Neural crest cell (in vitro differentiated cells): ENCODE data around the gene LCAT. TPM values are rescaled to one million over a fixed set of nuclear protein-coding genes. Genes with fewer than 3 reads are reported as not detected.
"Not testable (repeated sequence)": the region's sequence is repeated elsewhere in the genome, so short reads cannot be mapped to it uniquely, and the experiment has no call there.

Experiments used
- DNase-seq: peaks from one replicate; pipeline ENCODE4 v3.0.0; 2021; ENCODE audit warnings: low read depth, mixed read lengths, low spot score
- H3K27ac Mint-ChIP-seq: one replicate; pipeline ENCODE4 v1.8.0; 2021; ENCODE audit warnings: mild to moderate bottlenecking, mixed read lengths; ENCODE audit not compliant: unreplicated experiment
- H3K27me3 Mint-ChIP-seq: 2 replicates; pipeline ENCODE4 v1.8.0; 2021; ENCODE audit warnings: low read depth, mild to moderate bottlenecking, mixed read lengths
- H3K36me3 Mint-ChIP-seq: 2 replicates; pipeline ENCODE4 v1.8.0; 2021; ENCODE audit warnings: low read depth, mild to moderate bottlenecking, mixed read lengths
- H3K4me1 Mint-ChIP-seq: 2 replicates; pipeline ENCODE4 v1.8.0; 2021; ENCODE audit warnings: mixed read lengths
- H3K4me3 Mint-ChIP-seq: one replicate; pipeline ENCODE4 v1.8.0; 2021; ENCODE audit warnings: mild to moderate bottlenecking, mixed read lengths
- H3K9me3 Mint-ChIP-seq: 2 replicates; pipeline ENCODE4 v1.8.0; 2021; ENCODE audit warnings: mixed read lengths
- total RNA-seq: library from RNA; stranded (reverse); gene quantifications from 2 replicates; pipeline ENCODE4 v1.2.1, GENCODE V29; 2021
- TF ChIP-seq, protein P1 (sequence below): fragments of 200-600 bp; sonication (generic); conservative IDR thresholded peaks from 2 replicates; pipeline ENCODE4 v1.5.0; 2021; ENCODE audit warnings: antibody characterized with exemption, mild to moderate bottlenecking

The LCAT gene
- total RNA-seq, 1 donor from 2014 or later: 16.6 TPM

DNA sequence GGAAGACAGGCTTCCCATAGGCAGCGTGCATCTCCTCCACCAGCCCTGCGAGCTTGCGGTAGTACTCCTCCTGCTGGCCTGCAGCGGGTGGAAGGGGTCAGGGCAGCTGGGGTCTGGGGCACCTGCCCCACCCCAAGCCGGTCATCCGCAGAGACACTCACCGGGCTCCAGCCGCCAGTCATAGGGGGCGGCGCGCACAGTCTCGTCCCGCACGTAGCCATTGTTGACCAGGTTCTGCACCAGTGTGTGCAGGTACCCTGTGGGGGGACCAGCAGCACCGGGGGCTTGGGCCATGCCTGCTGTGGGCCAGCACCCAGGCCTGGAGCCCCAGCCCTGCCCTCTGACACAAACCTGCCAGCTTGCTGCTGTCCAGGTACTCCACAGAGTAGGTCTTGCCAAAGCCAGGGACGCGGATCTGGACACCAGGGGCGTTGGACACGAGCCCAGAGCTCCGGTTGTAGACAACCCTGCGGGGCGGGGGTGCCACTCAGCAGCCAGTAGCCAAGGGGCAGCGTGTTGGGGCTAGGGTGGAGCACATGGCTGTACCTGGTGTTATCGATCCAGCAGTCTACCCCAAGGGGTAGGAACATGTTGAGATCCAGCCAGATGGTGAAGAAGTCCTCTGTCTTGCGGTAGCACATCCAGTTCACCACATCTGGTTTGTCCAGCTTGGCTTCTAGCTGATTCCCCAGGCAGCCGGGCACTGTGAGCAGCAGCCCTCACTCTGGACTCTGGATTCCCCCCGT is 1.2 kb downstream of the LCAT start:
- H3K36me3 Mint-ChIP-seq: no peaks in the 10 kb centered on the region
- H3K4me3 Mint-ChIP-seq: no peak overlapping the region
- H3K9me3 Mint-ChIP-seq: no peaks in the 10 kb centered on the region
- H3K27ac Mint-ChIP-seq: no peak overlapping the region
- peaks cover 9% of the 10 kb centered on the region for H3K4me1 Mint-ChIP-seq
- TF ChIP-seq, protein P1, sequence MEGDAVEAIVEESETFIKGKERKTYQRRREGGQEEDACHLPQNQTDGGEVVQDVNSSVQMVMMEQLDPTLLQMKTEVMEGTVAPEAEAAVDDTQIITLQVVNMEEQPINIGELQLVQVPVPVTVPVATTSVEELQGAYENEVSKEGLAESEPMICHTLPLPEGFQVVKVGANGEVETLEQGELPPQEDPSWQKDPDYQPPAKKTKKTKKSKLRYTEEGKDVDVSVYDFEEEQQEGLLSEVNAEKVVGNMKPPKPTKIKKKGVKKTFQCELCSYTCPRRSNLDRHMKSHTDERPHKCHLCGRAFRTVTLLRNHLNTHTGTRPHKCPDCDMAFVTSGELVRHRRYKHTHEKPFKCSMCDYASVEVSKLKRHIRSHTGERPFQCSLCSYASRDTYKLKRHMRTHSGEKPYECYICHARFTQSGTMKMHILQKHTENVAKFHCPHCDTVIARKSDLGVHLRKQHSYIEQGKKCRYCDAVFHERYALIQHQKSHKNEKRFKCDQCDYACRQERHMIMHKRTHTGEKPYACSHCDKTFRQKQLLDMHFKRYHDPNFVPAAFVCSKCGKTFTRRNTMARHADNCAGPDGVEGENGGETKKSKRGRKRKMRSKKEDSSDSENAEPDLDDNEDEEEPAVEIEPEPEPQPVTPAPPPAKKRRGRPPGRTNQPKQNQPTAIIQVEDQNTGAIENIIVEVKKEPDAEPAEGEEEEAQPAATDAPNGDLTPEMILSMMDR: no peak
- DNase-seq: no peak
- no peaks in the 10 kb centered on the region for H3K27me3 Mint-ChIP-seq

DNA sequence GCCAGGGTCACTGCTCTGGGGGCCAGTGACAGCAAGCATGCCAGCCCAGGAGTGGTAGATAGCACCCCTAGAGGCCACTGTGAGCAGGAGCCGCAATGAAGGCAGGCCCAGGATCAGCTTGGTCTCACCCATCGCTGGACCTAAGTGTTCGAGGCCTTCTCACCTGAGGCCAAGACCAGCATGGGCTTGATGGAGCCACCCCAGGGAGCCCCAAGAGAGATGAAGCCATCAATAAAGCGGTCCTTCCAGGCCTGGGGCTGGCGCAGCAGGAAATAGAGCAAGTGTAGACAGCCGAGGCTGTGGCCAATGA is 1.8 kb downstream of the LCAT start:
- Mint-ChIP-seq H3K4me1 (peaks cover 13% of the 10 kb centered on the region), H3K27me3 (no peaks in the 10 kb centered on the region), H3K9me3 (no peaks in the 10 kb centered on the region), H3K36me3 (no peaks in the 10 kb centered on the region), H3K27ac (no peak overlapping the region), H3K4me3 (peak overlapping the region; percentile 69)
- TF ChIP-seq, protein P1: peak; percentile 71
- peak; percentile 52 for DNase-seq

DNA sequence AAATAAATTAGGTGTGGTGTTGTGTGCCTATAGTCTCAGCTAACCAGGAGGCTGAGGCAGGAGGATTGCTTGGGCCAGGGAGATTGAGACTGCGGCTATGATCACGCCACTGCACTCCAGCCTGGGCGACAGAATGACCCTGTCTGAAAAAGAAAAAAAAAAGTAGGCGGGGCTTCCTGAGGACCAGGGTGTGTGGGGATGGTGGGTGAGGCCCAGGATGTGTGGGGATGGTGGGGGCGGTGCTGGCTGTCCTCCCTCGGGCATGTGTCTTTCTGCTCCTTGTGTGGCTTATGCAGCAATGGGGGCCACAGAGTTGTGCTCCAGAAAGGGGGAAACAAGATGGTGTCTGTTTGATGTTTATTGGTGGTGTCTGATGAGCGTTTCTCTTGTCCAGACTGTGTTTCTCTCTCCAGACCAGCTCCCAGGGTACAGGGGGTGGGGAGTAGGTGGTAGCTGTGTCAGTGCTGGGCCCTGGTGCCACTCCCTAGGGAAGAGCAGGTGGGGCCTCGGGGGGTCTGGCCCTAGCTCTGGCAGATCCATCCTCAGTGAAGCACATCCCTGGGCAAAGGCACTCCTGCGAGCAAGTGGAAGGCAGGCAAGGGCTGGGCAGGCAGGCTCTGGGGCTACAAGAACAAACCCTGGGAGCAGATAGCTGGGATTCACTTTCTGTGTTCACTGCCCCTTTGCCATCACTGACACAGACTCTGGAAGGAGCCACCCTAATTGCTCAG is 2.3 kb downstream of the LCAT start:
- Mint-ChIP-seq H3K36me3 (no peaks in the 10 kb centered on the region), H3K4me3 (peak overlapping the region; percentile 69), H3K9me3 (no peaks in the 10 kb centered on the region), H3K27me3 (no peaks in the 10 kb centered on the region), H3K4me1 (peaks cover 18% of the 10 kb centered on the region), H3K27ac (no peak overlapping the region)
- TF ChIP-seq, protein P1: no peak
- no peak for DNase-seq

DNA sequence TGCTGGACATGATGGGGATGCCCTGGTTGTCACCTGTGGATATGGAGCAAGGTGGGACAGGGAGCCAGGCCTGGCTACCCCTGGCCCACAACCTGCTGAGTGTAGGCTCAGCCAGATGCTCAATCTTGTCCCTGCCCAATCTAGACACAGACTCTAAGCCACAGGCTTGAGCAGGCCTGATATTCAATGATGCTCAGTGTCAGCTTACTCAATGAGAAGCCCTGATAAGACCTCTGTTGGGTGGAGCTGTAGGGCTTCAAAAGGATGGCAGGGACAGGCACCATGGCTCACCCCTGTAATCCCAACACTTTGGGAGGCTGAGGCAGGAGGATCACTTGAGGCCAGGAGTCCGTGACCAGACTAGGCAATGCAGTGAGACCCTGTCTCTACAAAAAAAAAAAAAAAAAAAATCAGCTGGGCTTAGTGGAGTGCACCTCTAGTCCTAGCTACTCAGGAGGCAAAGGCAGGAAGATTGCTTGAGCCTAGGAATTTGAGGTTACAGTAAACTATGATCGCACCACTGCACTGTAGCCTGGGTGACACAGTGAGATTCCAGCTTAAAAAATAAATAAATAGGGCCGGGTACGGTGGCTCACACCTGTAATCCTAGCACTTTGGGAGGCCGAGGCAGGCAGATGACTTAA is 3.4 kb downstream of the LCAT start:
- no peak overlapping the region for H3K27ac Mint-ChIP-seq
- H3K4me3 Mint-ChIP-seq: peak overlapping the region; percentile 56
- peaks cover 4% of the 10 kb centered on the region for H3K27me3 Mint-ChIP-seq
- DNase-seq: no peak
- peaks cover 22% of the 10 kb centered on the region for H3K4me1 Mint-ChIP-seq
- H3K9me3 Mint-ChIP-seq: no peaks in the 10 kb centered on the region
- peaks cover 3% of the 10 kb centered on the region for H3K36me3 Mint-ChIP-seq
- TF ChIP-seq, protein P1: no peak

DNA sequence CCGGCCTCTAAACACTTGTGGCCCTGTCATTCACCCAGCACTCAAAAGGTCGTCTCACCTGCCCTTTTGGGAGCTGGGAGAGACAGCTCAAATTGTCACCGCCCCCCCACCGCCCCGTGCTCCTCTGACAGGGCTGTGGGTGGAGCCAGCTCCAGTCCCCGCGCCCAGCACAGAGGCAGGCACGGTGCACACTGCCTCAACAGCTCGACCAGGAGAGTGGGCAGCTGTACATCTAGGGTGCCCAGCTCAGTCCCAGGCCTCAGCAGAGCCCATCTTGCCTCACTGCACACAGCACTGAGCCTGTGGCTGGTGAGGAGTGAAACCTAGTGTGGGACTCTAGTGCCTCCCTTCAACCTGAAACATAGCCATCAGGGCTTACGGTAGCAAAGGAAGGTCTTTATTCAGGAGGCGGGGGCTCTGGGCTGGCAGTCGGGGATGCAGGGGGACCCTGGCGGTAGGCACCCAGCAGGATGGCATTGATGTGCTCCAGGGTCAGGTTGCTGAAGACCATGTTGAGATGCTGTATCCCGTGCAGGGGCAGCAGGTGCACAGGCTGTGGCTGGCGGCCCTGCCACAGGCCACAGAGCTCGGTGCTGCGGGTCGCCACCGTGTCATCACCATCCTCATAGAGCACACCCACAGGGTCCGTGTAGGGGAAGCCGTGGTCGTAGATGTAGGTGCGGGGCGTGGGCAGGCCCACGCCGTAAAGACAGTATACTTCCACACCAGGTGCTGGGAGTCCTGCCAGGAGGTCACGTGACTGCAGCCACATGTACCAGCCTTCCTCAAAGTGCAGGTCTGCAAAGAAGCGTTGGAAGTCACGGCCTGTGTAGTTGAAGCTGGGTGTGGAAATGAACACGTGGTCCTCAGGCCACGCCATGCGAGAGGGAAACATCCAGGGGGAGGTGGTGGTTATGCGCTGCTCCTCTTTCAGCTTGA is 4.1 kb downstream of the LCAT start:
- Mint-ChIP-seq H3K4me1 (peaks cover 30% of the 10 kb centered on the region), H3K27ac (no peak overlapping the region), H3K27me3 (peaks cover 7% of the 10 kb centered on the region), H3K9me3 (no peaks in the 10 kb centered on the region), H3K36me3 (peaks cover 3% of the 10 kb centered on the region), H3K4me3 (no peak overlapping the region)
- DNase-seq: no peak
- TF ChIP-seq, protein P1: no peak

DNA sequence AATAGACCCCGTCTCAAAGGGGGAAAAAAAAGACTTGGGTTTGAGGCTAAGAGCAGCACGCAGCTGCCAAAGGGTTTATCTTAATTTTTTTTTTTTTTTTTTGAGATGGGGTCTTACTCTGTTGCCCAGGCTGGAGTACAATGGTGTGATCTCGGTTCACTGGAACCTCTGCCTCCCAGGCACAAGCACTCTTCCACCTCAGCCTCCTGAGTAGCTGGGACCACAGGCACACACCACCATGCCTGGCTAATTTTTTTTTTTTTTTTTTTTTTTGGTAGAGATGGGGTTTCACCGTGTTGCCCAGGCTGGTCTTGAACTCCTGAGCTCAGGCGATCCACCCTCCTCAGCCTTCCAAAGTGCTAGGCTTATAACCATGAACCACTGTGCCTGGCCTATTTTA is 6.2 kb downstream of the LCAT start:
- Mint-ChIP-seq H3K4me1 (peaks cover 39% of the 10 kb centered on the region), H3K4me3 (peak overlapping the region; percentile 99)
- not testable (repeated sequence) for H3K9me3 Mint-ChIP-seq, H3K36me3 Mint-ChIP-seq, DNase-seq, H3K27me3 Mint-ChIP-seq, H3K27ac Mint-ChIP-seq
